Measurements from ENCODE around the gene HP1BP3. TPM values are rescaled to one million over a fixed set of nuclear protein-coding genes. Genes with fewer than 3 reads are reported as not detected.

HP1BP3 gene
- 53.5 TPM for polyA plus RNA-seq (2012; ENCODE audit: insufficient read depth, insufficient read length, low read depth)

DNA sequence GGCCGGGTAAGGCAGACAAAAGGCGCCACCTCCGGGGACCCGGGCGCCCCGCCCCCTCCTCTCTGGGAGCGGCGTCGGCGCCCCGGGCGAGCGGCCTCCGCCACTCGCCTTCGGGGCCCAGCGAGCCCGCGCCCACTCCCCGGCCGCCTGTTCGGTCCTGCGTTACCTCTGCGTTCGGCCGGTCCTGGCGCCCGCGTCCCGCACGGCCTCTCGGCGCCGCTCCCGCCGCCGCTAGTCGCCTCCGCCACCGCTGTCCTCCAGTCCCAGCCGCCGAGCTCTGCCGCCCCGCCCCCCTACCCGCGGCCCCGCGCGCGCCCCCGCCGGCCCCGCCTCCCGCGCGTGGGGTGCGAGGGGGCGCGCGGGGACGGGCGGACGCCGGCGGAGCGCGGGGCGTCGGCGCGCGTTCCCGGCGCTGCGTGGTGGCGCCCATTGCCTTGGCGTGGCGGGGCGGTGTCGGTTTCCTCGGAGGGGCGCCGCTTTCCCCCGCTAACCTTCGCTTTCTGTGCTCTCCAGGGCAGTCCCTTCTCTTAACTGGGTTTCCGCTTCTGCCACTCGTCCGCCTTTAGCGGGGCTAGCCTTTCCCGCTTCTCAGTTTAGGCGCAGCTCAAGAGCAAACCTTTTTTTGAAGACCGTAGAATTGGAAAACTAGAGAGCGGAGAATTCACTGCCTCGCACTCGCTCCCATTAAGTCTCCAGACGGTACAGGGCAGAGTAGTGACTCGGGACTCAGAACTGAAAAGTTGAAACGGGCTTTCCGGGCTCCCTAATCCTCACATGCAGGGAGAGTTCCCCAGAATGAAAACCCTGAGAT, at the start of gene HP1BP3:
Gene HP1BP3 (minus strand): TSS at position 279 of the 811 bp plus-strand sequence. CDS start 6,867 bp downstream, outside the sequence.
- Histone ChIP-seq H3K36me3 (no peaks in the 10 kb centered on the region), H3K4me1 (0 out of 2 replicates have a peak, but pooled peaks cover 3% of the 10 kb centered on the region), H3K27me3 (no peaks in the 10 kb centered on the region), H3K9me3 (no peaks in the 10 kb centered on the region), H3K4me3 (ENCODE audit: low read depth, low read length) (peak within 1 kb of the TSS; percentile 90)
- TF ChIP-seq CTCF (IDR thresholded peaks at IDR 0.05; ENCODE audit: low read depth, low read length) = no peak
- DNase-seq = peak; percentile 64

- TF ChIP-seq CTCF (IDR thresholded peaks at IDR 0.05; ENCODE audit: low read depth, low read length) = no peak
- no peaks in the 10 kb centered on the region for H3K36me3 ChIP-seq
- H3K27me3 ChIP-seq = no peaks in the 10 kb centered on the region
- no peak for DNase-seq
- no peaks in the 10 kb centered on the region for H3K4me1 ChIP-seq
- H3K4me3 ChIP-seq (ENCODE audit: low read depth, low read length) = no peak overlapping the region
- H3K9me3 ChIP-seq = no peaks in the 10 kb centered on the region
Measured at GRCh38 chr1:20836230-20836629, 49.1 kb upstream of the HP1BP3 start.

DNA sequence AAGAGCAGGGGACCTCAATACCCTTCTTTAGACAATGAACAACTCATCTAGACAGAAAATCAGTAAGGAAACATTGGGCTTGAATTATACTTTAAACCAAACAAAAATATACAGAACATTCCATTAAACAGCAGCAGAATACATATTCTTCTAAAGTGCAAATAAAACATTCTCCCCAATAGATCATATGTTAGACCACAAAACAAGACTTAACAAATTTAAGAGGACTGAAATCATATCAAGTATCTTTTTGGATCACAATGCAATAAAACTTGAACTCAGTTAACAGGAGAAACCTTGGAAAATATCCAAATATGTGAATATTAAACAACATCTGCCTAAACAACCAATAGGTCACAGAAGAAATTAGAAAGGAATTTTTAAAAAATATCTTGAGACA, 47.7 kb upstream of the HP1BP3 start:
- no peak for DNase-seq
- TF ChIP-seq CTCF (IDR thresholded peaks at IDR 0.05; ENCODE audit: low read depth, low read length) = no peak
- Histone ChIP-seq H3K4me1 (no peaks in the 10 kb centered on the region), H3K27me3 (no peaks in the 10 kb centered on the region), H3K4me3 (ENCODE audit: low read depth, low read length) (no peak overlapping the region), H3K9me3 (no peaks in the 10 kb centered on the region), H3K36me3 (no peaks in the 10 kb centered on the region)

DNA sequence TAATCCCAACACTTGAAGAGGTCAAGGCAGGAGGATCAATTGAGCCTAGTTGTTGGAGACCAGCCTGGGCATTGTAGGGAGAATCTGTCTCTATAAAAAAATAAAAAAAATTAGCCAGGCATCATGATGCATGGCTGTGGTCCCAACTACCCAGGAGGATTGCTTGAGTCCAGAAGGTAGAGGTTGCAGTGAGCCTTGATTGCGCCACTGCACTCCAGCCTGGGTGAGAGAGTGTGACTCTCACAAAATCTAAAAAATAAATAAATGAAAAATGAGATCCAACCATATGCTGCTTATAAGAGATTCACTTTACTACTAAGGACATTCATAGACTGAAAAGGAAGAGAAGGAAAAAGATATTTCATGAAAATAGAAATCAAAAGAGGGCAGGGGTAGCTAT, 47.1 kb upstream of the HP1BP3 start:
- no peak for TF ChIP-seq CTCF (IDR thresholded peaks at IDR 0.05; ENCODE audit: low read depth, low read length)
- DNase-seq = no peak
- Histone ChIP-seq H3K27me3 (no peaks in the 10 kb centered on the region), H3K4me3 (ENCODE audit: low read depth, low read length) (no peak overlapping the region), H3K4me1 (no peaks in the 10 kb centered on the region), H3K36me3 (no peaks in the 10 kb centered on the region), H3K9me3 (no peaks in the 10 kb centered on the region)

DNA sequence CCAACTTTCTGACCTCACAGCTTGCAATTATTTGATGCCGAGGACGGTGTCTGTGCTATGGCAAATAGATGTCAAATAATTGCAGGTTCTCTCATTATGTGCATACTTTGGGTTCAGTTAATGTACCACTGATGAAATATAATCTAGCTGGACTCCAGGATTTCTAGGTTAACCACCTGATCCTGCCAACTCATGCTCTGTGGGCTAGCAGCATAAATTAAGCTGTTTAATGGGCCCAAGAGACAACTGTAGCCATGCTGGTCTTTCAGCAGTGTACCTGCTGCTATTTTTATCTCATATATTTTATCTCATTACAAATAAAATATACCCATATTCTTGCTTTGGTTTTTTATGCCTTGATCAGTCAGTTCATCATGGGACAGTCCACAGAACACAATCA, 43.3 kb upstream of the HP1BP3 start:
- no peak overlapping the region for H3K4me3 ChIP-seq (ENCODE audit: low read depth, low read length)
- TF ChIP-seq CTCF (IDR thresholded peaks at IDR 0.05; ENCODE audit: low read depth, low read length) = no peak
- H3K36me3 ChIP-seq = no peaks in the 10 kb centered on the region; the same call in 1 of the 2 replicates
- no peaks in the 10 kb centered on the region for H3K27me3 ChIP-seq
- H3K9me3 ChIP-seq = no peaks in the 10 kb centered on the region
- no peak for DNase-seq
- no peaks in the 10 kb centered on the region for H3K4me1 ChIP-seq

GRCh38 chr1:20829946-20830345, 42.8 kb upstream of the HP1BP3 start:
- no peak for DNase-seq
- no peak for TF ChIP-seq CTCF (IDR thresholded peaks at IDR 0.05; ENCODE audit: low read depth, low read length)
- H3K9me3 ChIP-seq = no peaks in the 10 kb centered on the region
- H3K4me3 ChIP-seq (ENCODE audit: low read depth, low read length) = no peak overlapping the region
- H3K4me1 ChIP-seq = no peaks in the 10 kb centered on the region
- H3K36me3 ChIP-seq = no peaks in the 10 kb centered on the region; the same call in 1 of the 2 replicates
- no peaks in the 10 kb centered on the region for H3K27me3 ChIP-seq

Measured in BE2C (cell line).